HepG2 (cell line): ENCODE results near the gene TOP1. TPM values are rescaled to one million over a fixed set of nuclear protein-coding genes. Genes with fewer than 3 reads are reported as not detected.

Experiments
- CSRNP1 ChIP-seq: sonication (generic); formaldehyde crosslinking; IDR thresholded peaks from 2 replicates; pipeline ENCODE4 v1.8.1; 2023; ENCODE audit warnings: mild to moderate bottlenecking, missing genetic modification reagents
- DMAP1 ChIP-seq: IDR thresholded peaks from 2 replicates; pipeline ENCODE4 v1.6.1; 2016
- JARID2 ChIP-seq: sonication (generic); formaldehyde crosslinking; IDR thresholded peaks from 2 replicates; pipeline ENCODE4 v1.8.1; 2023; ENCODE audit warnings: missing genetic modification reagents, inconsistent platforms; ENCODE audit not compliant: insufficient replicate concordance
- MED1 ChIP-seq: sonication (generic); formaldehyde crosslinking; IDR thresholded peaks from 2 replicates; pipeline ENCODE4 v1.4.0; 2020; ENCODE audit warnings: missing genetic modification reagents
- NCOA1 ChIP-seq: sonication (generic); formaldehyde crosslinking; IDR thresholded peaks from 2 replicates; pipeline ENCODE4 v1.9.0; 2021; ENCODE audit warnings: missing genetic modification reagents
- NRL ChIP-seq: sonication (generic); formaldehyde crosslinking; IDR thresholded peaks from 2 replicates; pipeline ENCODE4 v1.5.0; 2020; ENCODE audit warnings: missing genetic modification reagents, mild to moderate bottlenecking, moderate library complexity, borderline replicate concordance
- SNAPC4 ChIP-seq: sonication (generic); formaldehyde crosslinking; IDR thresholded peaks from 2 replicates; pipeline ENCODE4 v1.4.0; 2020; ENCODE audit warnings: mild to moderate bottlenecking, missing genetic modification reagents
- SSRP1 ChIP-seq: IDR thresholded peaks from 2 replicates; pipeline ENCODE4 v1.6.1; 2016; ENCODE audit warnings: control low read depth
- TAF1 ChIP-seq: sonication (generic); formaldehyde crosslinking; IDR thresholded peaks from 2 replicates; pipeline ENCODE4 v1.4.0; 2020; ENCODE audit warnings: missing genetic modification reagents
- U2AF1 ChIP-seq: fragments of 200-400 bp; formaldehyde crosslinking; optimal IDR thresholded peaks from 2 replicates; pipeline ENCODE3; 2017; ENCODE audit warnings: mild to moderate bottlenecking, low read depth, low read length
- ZNF30 ChIP-seq: sonication (generic); formaldehyde crosslinking; IDR thresholded peaks from 2 replicates; pipeline ENCODE4 v1.5.0; 2020; ENCODE audit warnings: mild to moderate bottlenecking, missing genetic modification reagents
- ZNF557 ChIP-seq: sonication (generic); formaldehyde crosslinking; IDR thresholded peaks from 2 replicates; pipeline ENCODE4 v1.4.0; 2020; ENCODE audit warnings: missing genetic modification reagents
- ZNF781 ChIP-seq: sonication (generic); formaldehyde crosslinking; IDR thresholded peaks from 2 replicates; pipeline ENCODE4 v1.5.1; 2020; ENCODE audit warnings: borderline replicate concordance, mild to moderate bottlenecking, missing genetic modification reagents; ENCODE audit errors: not compliant biosample characterization
- polyA plus RNA-seq, 8 experiments: library from polyadenylated mRNA; depleted of rRNA in 3 of 8; stranded (reverse) in 7 of 8; unstranded in 1 of 8; fragments of >200 nt; fragmentation: Illumina TruSeq in 4 of 8; extraction: Trizol in 4 of 8; gene quantifications; 2 replicates each; pipeline versions ENCODE4 v1.2.1 to v1.2.3, GENCODE V29; 2011 to 2016; ENCODE audit warnings: low read depth in 4 of 8, missing spikeins in 1 of 8, mixed read lengths in 1 of 8; ENCODE audit not compliant: insufficient read depth in 1 of 8
- total RNA-seq, 5 experiments: library from RNA; depleted of rRNA; stranded (reverse); fragments of >200 nt; fragmentation: Illumina TruSeq; extraction: Trizol; gene quantifications; 2 replicates each; pipeline ENCODE4 v1.2.3, GENCODE V29; 2016; ENCODE audit warnings: low read depth in 1 of 5
- TF ChIP-seq, protein P1 (sequence below): sonication (generic); formaldehyde crosslinking; IDR thresholded peaks from 2 replicates; pipeline ENCODE4 v1.4.0; 2020; ENCODE audit warnings: missing genetic modification reagents, low read depth, mild to moderate bottlenecking, borderline replicate concordance
- TF ChIP-seq, protein P2 (sequence below): sonication (generic); formaldehyde crosslinking; IDR thresholded peaks from 2 replicates; pipeline ENCODE4 v1.4.0; 2020; ENCODE audit warnings: mild to moderate bottlenecking, missing genetic modification reagents
- TF ChIP-seq, protein P3 (sequence below): sonication (generic); formaldehyde crosslinking; IDR thresholded peaks from 2 replicates; pipeline ENCODE4 v1.4.0; 2020; ENCODE audit warnings: mild to moderate bottlenecking, missing genetic modification reagents

Gene TOP1
- total and polyA plus RNA-seq, 2 of the 13 experiments (the other 11 are each of a cell fraction or from before 2014, with no cell fraction given), result 10.2 to 19.4 TPM

GRCh38 chr20:41138475-41139226, 110.0 kb downstream of the TOP1 start (continued):
- TF ChIP-seq, protein P1, sequence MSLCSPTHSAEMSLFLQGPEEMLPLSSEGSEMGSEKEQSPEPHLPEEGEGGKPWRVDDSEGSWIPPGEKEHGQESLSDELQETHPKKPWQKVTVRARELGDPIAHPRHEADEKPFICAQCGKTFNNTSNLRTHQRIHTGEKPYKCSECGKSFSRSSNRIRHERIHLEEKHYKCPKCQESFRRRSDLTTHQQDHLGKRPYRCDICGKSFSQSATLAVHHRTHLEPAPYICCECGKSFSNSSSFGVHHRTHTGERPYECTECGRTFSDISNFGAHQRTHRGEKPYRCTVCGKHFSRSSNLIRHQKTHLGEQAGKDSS (CRISPR knock-in tag), result 0 out of 2 replicates have a peak, but pooled peaks have one; percentile 52
- TF ChIP-seq ZNF30 (no peak), JARID2 (CRISPR knock-in tag) (no peak), TAF1 (CRISPR knock-in tag) (no peak), NCOA1 (CRISPR knock-in tag) (0 out of 2 replicates have a peak, but pooled peaks have one; percentile 6), MED1 (CRISPR knock-in tag) (0 out of 2 replicates have a peak, but pooled peaks have one; percentile 5), CSRNP1 (no peak), ZNF781 (CRISPR knock-in tag) (peak; percentile 26), DMAP1 (CRISPR knock-in tag) (no peak), ZNF557 (CRISPR knock-in tag) (no peak), SSRP1 (CRISPR knock-in tag) (no peak), U2AF1 (peak; percentile 59), SNAPC4 (CRISPR knock-in tag) (0 out of 2 replicates have a peak, but pooled peaks have one; percentile 51), NRL (CRISPR knock-in tag) (peak; percentile 40; the same call in 1 of the 2 replicates)
- TF ChIP-seq, protein P2, sequence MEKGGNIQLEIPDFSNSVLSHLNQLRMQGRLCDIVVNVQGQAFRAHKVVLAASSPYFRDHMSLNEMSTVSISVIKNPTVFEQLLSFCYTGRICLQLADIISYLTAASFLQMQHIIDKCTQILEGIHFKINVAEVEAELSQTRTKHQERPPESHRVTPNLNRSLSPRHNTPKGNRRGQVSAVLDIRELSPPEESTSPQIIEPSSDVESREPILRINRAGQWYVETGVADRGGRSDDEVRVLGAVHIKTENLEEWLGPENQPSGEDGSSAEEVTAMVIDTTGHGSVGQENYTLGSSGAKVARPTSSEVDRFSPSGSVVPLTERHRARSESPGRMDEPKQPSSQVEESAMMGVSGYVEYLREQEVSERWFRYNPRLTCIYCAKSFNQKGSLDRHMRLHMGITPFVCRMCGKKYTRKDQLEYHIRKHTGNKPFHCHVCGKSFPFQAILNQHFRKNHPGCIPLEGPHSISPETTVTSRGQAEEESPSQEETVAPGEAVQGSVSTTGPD (CRISPR knock-in tag), result peak; percentile 3; the same call in 1 of the 2 replicates
- TF ChIP-seq, protein P3, sequence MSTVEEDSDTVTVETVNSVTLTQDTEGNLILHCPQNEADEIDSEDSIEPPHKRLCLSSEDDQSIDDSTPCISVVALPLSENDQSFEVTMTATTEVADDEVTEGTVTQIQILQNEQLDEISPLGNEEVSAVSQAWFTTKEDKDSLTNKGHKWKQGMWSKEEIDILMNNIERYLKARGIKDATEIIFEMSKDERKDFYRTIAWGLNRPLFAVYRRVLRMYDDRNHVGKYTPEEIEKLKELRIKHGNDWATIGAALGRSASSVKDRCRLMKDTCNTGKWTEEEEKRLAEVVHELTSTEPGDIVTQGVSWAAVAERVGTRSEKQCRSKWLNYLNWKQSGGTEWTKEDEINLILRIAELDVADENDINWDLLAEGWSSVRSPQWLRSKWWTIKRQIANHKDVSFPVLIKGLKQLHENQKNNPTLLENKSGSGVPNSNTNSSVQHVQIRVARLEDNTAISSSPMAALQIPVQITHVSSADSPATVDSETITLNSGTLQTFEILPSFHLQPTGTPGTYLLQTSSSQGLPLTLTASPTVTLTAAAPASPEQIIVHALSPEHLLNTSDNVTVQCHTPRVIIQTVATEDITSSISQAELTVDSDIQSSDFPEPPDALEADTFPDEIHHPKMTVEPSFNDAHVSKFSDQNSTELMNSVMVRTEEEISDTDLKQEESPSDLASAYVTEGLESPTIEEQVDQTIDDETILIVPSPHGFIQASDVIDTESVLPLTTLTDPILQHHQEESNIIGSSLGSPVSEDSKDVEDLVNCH (CRISPR knock-in tag), result 0 out of 2 replicates have a peak, but pooled peaks have one; percentile 14
